Occipital lobe (tissue), 2 donors: Measurements from ENCODE around the gene HSPA9. TPM values are rescaled to one million over a fixed set of nuclear protein-coding genes. Genes with fewer than 3 reads are reported as not detected.

Experiments
- DNase-seq: peaks from one replicate; lab custom pipeline; 2025; lab: John Stamatoyannopoulos, UW
- total RNA-seq: library from RNA; depleted of rRNA; stranded (reverse); fragments of >200 nt; gene quantifications from one replicate; pipeline ENCODE4 v1.2.3, GENCODE V29; 2014

HSPA9 gene
- total RNA-seq, 1 donor from 2014 or later: 206 TPM

DNA sequence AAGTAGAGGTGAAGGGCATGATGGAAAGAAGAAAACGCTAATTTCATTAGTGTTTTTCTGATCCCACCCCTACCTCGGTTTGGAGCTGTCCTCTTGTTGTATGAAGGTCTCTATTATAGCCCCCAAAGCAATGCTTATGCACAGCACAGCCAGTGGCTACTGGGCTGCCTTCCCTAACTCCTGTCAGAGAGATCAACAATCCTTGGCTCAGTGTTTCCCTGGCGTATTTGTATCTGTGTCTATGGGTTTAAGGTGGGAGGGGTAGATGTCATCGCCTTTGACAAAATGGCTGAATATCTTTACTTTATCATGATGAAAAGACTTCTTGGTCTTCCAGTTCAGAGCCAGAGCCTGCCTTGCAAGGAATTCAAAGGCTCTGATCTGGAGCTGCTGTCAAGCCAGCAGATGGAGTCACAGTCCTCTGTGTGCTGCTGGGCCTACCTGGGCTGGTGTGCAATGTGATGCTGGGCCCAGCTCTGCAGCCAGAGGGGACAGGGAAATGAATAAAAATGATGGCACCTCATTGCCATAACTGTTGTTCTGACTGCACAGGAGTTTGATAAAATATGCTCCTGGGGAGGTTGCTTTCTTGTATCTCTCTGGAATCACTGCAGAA lies 20.1 kb upstream of the HSPA9 start:
- no peak for DNase-seq

DNA sequence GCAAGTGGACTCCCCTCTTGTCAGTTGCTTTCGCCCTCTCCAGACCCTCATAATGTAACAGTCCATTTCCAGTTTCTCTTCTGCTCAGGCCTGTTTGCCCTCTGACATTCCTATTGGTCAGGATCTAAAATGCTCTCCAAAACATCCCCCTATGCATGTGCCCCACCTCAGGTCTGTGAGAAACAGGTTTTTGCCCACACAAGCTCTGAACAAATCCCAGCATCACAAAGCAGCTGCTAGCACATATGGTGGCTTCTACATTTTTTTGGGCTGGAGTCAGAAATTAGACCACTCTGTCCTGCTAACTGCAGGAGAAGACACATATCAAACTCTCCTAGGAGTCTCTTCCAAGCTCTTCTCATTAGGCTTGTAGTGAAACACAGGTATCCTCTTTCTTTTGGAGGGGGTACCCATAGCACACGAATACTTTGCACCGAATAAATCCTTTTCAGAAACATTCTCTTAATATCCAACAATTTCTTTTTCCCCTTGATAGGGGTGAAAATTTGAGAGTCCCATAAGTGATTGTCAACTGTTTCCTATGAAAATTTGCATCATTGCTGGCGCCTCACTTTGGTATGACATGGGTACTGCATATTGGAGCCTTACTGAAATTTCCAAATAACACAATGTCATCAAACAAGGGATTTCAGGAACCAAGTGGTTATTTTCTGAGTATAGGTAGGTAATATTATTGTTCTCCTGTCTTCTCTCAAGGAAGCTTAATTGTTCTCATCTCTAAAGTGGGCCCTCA lies 19.3 kb upstream of the HSPA9 start:
- no peak for DNase-seq

DNA sequence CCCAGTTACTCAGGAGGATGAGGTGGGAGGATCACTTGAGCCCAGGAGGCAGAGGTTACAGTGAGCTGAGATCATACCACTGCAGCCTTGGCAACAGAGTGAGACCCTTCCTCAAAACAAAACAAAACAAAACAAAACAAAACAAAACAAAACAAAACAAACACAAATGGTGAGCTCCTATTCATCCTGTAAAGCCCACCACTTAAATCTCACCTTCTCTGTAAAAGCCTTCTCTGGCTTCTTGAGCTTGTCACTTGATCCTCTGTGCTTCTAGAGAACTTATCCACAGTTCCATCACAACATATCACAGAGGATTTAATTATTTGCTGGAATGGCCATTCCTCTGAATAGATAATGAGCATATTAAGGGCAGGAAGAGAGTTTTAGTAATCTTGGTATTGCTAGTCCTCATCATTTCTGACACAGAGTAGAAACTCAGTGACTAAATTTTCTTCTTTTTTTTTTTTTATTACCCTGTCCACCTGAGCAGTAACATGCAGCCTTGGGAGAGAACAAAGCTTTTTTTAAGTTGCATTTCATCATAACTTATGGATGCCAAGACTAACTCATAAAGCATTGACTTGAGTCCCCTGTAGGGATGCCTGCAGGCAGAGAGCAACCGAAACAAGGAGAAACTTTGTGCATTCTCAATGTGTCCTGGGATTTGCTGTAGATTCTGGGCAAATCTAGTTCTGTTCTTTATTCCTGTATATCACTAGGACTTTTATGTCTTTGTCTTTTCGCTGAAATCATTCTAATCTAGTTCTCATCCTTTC lies 13.0 kb upstream of the HSPA9 start:
- no peak for DNase-seq

DNA sequence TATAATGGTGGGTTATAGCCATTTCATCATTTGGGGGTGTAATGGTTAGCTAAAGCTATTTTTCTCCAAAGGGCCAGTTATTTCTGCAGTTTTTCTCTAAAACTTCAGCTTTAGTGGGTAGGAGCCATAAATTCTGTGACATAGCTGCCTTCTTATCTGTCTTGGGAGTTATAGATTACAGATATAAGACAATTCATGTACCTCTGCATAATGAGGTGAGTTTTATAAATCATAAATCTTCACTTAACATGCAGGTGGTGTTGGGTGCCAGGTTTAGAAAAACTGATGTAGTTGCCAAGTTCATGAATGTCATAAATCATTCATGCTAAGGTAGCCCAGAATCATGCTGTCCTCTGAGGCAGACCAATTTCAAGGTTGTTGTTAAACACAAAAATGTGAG lies 10.0 kb upstream of the HSPA9 start:
- DNase-seq: no peak

DNA sequence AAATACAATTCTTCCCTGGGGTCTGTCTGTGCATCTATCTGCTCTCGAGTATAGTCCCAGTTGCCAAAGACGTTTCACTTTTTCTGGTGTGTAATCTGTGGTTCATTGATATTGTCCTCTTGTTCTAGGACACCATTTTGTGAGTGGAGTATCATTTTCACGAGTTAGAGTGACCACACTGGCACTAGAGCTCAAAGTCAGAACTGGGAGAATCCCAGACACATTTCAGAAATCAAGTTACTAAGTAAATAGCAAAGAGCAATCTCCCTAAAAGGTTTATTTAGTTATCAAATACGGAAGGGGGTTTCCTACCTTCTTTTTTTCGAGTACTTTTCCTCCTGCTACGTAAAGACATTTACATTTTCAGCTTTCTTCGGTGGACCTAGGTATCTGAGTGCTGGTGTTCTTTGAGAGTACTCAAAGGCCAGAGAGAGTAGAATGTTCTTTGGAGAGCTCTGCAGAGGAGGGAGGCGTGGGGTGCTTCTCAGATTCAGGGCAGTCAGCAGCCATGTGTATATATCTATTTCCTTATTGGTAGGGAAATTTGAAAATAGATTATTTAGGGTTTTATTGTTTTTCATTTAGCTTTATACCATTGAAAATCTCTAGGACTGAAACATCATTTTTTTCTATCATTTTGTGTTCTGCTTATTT lies 8.9 kb upstream of the HSPA9 start:
- DNase-seq: no peak

DNA sequence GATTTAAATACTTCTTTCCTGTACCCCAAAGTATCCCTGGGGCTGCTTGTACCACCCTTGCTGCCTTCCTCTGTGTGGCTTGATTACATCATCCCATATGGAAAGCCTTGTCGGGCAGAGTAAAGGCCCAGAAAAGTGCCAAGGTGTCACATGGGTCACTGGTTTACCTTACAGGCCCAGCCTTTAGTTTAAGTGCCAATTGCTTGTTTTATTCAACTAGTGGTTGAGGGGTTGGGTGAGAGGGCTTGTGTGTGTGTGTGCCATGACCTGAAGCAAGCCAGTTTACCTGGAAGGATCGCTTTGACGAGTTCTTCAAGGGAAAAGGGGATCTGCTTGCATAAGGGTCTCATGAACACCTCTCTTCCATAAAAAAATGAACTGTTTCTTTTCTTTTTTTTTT lies 7.8 kb upstream of the HSPA9 start:
- DNase-seq: no peak

DNA sequence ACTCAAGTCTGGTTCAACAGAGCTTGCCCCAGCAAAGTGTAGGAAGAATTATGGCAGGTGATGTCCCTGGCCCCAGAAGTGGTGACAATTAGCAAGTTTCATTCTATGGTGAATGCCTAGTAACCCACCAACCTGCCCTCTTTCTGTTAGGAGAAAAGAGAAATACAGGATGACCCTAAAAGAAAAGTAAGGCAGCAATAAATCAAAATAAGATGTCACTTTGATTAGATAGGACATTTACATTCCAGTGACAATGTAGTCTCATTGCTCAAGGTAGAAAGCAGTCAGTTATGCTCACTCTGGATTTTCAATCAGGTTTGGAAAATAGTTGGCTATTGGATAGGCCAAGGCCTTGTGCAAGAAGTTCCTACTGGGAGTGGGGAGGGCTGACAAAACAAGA lies 5.6 kb upstream of the HSPA9 start:
- no peak for DNase-seq

DNA sequence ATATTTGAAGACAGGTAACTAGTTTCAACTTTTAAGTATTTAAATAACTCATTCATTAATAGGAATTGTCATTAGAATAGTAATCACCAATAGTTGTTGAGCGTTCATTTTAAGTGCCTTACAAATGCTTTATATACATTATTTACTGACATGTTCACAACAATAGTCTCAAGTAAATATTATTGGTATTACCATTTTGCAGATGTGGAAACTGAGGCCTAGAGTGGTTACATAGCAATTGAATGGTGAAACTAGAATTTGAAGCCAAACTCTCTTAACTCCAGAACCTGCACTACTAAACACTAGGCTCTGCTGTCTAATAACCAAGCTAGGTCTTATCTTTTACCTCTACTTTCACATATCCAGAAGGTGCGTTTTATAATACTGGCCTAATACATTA lies 4.8 kb upstream of the HSPA9 start:
- DNase-seq: no peak

DNA sequence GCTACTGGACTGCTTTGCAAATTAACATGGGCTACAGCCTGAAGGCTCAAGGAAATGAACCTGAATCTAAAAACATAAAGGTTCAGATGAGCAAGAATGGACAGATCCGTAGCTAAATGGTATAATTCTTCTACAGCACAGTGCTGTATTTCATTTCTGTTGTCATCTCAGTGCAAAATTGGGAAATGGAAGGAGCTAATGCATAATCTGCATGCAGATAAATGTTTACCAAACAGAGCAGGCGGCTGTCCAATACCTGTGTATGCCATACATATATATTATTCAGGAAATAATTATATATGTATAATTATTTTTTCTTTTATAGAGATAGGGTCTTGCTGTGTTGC lies 4.3 kb upstream of the HSPA9 start:
- no peak for DNase-seq

DNA sequence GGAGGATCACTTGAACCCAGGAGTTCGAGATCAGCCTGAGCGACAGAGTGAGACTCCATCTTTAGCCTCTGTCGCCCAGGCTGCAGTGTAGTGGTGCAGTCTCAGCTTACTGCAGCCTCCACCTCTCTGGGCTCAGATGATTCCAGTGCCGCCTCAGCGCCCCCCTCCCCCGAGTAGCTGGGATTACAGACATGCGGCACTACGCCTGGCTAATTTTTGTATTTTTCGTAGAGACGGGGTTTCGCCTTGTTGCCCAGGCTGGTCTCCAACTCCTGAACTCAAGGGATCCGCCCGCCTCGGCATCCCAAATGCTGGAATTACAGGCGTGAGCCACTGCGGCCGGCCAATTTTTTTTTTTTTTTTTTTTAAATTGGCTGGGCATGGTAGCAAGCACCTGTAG lies 2.3 kb upstream of the HSPA9 start:
- DNase-seq: no peak

DNA sequence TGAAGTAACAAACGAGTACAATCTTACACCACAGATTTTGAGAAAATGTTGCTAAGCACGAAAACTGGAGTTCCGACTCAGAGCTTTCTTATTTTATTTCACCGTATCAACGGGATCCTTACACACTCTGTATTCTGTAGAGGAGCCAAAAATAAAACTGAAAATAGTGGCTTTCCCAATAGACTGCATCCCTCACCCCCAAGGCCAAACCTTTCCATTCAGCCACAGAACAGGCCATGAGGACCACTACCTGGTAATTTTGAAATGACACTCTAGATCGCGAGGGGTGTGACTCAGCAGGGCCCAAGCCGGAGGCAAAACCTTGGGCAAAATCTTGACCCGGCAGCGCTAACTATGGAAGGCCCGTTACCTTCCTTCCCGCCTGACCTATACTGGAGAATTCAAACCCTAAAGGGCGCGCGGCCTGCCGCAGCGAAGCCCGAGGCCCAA lies 432 bp downstream of the HSPA9 start:
- no peak for DNase-seq

DNA sequence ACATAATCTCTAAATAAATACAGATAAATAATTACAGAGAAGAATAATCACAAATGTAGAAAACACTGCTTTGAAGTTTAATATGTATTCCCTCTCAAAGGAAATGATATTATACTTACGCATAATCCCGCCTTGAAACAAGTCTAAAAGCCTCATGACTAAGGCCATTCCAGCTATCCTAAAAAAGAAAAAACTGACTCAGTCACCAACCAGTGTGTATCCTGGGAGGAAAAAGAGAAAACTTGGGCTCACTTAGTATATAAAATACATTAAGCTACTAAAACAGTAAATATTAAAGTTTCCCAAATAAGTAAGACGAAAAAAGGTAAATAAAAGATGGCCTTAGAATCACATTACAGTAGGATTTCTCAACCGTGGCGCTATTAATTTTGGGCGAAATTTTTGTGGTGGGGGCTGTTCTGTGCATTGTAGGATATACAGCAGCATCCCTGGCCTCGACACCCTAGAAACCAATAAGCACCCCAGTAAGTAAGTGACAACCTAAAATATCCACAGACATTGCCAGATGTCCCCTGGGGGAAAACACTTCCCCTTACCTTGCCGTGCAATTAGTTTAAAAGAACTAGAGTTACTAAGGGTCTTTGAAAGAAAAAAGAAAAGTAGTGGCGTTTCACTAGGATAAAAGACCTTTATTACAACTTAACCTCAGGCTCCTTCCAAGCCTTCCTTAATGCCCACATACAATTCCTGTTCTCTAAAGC lies 1.1 kb downstream of the HSPA9 start:
- no peak for DNase-seq

DNA sequence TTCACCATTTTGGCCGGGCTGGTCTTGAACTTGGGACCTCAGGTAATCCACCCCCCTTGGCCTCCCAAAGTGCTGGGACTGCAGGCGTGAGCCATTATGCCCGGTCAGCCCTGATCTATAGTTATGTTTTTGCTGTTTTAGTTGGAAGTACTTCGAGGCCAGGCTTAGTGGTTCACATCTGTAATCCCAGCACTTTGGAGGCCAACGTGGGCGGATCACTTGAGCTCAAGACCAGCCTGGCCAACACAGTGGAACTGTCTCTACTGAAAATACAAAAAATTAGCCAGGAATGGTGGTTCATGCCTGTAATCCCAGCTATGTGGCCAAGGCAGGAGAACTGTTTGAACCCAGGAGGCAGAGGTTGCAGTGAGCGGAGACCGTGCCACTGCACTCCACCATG lies 2.0 kb downstream of the HSPA9 start:
- DNase-seq: no peak

DNA sequence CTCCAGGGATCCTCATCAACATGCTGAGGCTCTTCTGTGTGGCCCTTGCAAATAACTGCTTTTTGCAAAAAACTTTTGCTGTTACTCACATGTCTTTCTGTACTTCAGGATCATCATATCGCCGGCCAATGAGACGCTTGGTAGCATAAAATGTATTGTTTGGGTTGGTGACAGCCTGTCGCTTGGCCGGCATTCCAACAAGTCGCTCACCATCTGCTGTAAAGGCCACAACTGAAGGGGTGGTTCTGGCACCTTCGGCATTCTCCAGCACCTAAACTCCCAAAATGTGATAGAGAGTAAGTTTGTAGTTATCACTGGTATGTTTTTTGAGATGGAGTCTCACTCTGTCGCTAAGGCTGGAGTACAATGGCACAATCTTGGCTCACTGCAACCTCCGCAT lies 4.3 kb downstream of the HSPA9 start:
- DNase-seq: no peak

DNA sequence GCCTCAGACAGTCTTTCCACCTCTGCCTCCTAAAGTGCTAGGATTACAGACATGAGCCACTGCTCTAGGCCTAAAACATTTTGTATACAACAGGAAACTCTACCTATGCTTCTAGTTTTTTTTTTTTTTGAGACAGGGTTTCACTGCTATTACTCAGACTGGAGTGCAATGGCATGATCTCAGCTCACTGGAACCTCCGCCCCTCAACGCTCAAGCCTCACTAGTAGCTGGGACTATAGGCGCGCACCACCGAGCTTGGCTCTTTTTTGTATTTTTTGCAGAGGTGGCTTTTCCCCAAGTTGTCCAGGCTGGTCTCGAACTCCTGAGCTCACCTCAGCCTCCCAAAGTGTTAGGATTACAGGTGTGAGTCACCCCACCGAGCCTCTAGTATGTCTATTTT lies 5.4 kb downstream of the HSPA9 start:
- no peak for DNase-seq

DNA sequence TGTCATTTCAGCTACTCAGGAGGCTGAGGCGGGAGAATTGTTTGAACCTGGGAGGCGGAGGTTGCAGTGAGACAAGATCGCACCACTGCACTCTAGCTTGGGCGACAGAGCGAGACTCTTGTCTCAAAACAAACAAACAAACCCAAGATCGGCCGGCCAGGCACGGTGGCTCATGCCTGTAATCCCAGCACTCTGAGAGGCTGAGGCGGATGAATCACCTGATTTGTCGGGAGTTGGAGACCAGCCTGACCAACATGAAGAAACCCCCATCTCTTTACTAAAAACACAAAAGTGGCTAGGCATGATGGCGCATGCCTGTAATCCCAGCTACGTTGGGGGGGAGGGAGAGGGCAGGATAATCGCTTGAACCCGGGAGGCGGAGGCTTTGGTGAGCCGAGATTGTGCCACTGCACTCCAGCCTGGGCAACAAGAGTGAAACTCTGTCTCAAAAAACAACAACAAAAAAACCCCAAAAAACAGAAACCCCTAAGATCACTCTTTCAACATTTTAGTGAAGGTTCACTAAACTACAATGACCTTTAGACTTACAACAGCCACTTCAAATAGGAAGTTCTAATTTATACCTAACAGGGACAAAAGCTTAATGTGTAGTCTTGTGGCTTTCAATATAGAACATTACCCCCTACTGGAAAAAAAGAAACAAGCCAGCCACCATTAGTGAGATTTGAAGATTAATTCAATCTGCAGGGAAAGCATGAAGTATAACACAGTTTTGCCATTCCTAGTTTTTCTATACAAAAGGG lies 7.0 kb downstream of the HSPA9 start:
- no peak for DNase-seq

DNA sequence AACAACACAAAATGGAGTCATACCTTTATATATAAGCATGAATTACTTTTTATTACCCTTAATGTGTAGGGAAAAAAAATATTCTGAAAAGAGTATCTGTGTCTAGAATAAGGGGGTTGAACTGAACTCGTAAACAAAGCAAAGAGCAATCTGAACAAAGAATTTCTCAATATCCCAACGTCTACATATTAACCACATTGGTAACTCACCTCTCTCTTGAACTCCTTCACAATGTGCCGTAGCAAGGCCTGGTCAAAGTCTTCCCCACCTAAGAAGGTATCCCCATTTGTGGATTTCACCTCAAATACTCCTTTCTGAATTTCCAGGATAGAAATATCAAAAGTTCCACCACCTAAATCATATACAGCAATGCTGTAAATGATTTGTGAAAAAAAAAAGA lies 8.4 kb downstream of the HSPA9 start:
- DNase-seq: no peak

DNA sequence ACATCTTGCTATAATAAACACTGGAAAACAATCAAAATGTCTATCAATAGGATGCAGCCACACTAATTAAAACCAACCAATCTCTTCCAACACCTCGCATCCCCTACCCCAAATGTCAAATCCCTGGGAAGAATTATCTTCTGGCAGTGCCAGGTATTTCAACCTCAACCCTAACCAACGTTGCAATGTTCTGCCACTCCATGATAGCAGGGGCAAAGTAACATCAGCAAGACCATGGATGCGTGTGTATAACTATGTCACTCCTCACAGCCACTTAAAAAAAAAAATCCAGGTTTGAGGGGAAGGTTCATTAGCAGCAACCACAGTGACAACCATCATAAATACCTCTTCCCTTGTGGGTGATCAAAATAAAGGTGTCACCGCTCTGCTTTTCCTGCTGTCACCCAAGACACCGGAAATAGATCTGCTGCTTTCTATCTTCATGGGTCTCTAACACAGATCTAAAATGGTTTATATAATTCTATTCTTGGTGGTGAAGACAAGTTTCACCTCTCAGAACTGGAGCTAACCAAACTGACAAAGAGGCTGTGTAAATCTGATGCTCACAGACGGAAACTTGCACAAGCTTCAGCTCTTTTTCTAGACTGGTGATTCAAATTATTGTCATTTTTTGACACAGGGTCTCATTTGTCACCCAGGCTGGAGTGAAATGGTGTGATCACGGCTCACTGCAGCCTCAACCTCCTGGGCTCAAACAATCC lies 9.9 kb downstream of the HSPA9 start:
- DNase-seq: no peak

DNA sequence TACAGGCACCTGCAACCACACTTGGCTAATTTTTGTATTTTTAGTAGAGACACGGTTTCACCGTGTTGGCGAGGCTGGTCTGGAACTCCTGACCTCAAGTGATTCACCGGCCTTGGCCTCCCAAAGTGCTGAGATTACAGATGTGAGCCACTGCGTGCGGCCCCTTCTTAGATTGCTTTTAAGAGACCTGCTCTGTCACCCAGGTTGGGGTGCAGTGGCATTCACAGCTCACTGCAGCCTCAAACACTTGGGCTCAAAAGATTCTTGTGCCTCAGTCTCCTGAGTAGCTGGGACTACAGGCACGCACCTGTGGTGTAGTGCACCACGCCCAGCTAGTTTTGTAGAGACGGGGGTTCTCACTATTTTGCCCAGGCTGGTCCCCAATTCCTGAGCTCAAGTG lies 11.0 kb downstream of the HSPA9 start:
- DNase-seq: no peak
